Islet of Langerhans (tissue), 1 donor: ENCODE results near the gene EN2.

Experiments
- FAIRE-seq: peaks from one replicate; lab custom pipeline; 2011; peaks lifted over from hg19 to GRCh38; lab: Jason Lieb, UNC

Gene EN2

GRCh38 chr7:155450970-155451801 is 6.7 kb upstream of the EN2 start:
- FAIRE-seq: no peak

DNA sequence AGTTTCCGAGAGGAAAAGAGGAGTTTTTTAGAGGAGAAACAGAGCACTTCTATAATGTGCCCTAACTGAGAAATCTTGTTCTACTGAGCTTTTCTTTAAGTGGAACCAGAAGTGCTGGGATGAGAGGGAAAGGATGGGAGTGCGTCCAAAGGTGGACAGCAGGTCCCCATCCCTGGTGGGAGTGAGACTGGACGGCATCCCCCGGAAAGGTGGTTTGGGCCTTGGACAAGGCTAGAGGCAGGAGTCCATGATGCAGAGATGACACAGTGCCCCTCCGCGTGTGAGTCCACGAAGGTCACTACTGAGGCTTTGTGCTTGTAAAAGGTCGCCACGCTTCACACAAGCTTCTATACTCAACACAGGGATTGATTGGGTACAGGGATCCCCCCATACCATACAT is 6.1 kb upstream of the EN2 start:
- no peak for FAIRE-seq

- no peak for FAIRE-seq
These were observed 5.2 kb upstream of the EN2 start for GRCh38 chr7:155452505-155453295.

DNA sequence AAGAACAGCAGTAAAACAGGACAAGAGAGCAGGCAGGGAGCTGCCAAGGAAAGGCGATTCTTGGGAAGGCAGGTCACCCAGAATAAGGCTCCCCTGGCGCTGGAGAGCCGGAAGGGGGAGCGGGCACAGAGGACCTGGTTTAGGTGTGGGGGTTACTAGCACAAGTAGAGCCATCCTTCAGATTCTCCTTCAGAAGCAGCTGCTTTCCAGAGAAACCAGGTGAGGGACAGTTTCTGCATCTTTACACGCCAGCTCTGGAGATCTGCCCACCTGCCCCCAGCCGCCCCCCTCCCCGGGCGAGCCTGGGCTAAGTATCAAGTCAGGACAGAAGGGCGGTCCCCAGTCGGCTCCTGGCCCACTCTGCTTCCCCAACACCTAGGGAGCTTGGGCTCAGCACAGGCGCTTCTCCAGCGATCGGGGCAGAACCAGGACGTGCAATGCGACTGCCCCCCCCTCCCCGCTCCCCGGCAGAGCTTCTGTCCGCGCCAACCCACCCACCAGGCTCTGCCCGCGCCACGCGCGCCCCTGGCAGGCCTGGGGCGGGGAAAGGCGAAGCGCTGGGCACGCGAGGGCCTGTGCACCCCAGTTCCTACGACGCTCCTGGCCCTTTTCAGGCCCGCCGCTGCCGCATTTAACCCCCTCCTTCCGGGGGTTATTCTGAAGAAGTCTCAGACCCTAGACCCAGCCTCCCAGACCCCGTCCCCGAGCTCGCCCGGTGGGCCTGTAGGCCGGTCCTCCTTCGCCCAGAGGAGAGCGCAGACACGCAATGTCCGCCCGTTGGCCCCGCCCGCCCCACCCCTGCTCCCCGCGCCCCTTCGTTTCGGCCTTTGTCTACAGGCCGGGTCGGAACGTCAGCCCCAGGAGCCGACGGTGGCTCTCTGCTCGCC is 4.4 kb upstream of the EN2 start:
- no peak for FAIRE-seq

- no peak for FAIRE-seq
These were observed 3.5 kb upstream of the EN2 start for GRCh38 chr7:155454183-155455112.

DNA sequence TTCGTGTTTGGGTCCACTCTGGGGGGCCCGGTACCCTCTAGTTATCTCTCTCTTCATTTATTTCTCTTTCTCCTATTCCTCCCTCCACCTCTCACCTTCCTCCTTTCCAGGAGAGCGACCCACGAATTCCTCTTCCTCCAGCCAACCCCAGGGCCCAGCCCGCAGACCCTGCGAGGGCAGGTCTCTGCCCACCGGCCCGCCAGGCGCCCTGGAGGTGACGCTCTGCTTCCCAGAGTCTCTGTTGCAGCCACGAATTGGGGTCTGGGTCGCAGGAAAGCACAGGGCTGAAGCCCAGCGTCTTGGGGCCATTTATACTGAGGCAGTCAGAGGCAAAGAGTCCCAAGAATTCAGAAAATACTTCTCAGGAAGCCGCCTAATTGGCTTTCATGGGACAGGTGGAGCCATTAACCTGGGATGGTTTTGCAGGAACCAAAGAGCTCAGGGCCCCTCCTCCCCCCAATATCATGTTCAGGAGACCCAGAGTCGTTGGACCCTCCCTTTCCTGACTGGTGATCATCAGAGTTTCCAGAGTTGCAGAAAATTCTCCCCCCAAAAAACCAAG is 2.7 kb upstream of the EN2 start:
- no peak for FAIRE-seq

DNA sequence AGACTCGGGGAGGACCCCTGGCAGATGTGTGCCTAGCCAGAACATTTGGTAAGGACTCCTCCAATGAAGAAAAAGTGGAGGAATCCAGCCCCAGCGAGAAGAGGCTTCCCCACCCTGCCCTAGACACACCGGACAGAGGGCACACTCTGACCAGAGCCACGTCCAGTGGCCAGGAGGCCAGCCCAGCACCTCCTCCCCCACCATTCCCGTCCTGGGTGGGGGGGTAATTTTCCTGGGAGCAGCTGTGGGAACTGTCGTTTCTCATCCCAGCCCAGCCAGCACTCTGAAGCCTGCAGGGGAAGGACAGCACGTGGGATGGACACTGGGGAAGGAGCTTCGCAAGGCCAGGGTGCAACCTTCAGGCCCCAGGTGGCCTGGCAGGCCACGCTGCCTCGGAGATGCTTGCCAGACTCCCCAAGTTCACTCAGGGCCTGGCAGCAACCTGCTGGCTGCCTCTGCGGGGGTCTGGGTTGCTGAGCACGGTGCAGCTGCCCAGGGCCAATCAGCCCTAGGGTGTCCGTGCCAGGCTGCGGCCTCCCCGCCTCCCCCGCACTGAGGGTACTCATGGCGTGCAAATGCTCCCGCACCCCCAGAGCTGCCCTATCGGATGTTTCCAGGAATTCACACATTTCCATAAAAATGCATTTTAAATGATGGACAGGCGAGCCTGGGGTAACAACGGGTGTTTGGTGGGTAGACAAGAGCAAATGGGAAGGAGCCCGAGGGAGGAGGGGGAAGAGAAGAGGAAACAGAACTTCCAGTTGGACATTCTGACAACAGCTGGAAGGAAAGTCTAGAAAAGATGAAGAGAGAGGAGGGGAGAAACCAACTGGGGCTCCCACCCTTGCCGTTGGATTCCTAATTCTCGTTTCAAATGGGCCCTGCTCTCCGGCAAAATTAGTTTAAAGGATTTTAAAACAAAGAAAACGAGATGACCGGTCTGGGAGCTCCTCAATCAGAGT is 1.9 kb upstream of the EN2 start:
- no peak for FAIRE-seq

GRCh38 chr7:155456738-155457543 is 988 bp upstream of the EN2 start:
- no peak for FAIRE-seq

GRCh38 chr7:155457544-155458110 is 302 bp upstream of the EN2 start:
- no peak for FAIRE-seq

- no peak for FAIRE-seq
These were observed 1.2 kb downstream of the EN2 start for GRCh38 chr7:155458878-155459699.

GRCh38 chr7:155459700-155460461 is 2.0 kb downstream of the EN2 start:
- FAIRE-seq: no peak

GRCh38 chr7:155460926-155461613 is 3.1 kb downstream of the EN2 start:
- FAIRE-seq: no peak

DNA sequence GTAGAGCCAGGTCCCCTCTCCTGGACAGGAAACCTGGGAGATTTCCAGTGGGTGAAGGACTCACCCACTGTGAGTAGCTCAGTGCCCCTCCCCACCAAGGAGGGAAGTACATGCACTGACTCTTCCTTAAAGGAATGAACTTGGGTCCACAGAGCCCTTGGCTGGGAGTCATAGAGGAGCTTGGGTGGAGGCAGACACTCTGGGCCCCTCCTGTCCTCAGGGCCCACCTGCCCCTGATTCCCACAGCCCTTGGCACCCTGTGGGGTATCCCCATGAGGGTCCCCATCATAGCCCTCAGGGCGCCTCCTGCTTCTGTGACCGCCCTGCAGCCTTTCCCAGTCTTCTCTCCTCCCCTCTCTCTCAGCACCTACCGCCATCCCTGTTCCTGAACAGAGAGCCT is 3.7 kb downstream of the EN2 start:
- no peak for FAIRE-seq

GRCh38 chr7:155462163-155462735 is 4.3 kb downstream of the EN2 start:
- no peak for FAIRE-seq

- FAIRE-seq: no peak
These were observed 5.3 kb downstream of the EN2 start for GRCh38 chr7:155463114-155463811.
